ENCODE measurements around the gene ITIH5.

- TF ChIP-seq EZH2 (IDR thresholded peaks at IDR 0.05; ENCODE audit: low read length, missing control alignments) (no peak), CTCF (conservative IDR thresholded peaks at IDR 0.05 in 1 of 2, IDR thresholded peaks at IDR 0.05 in 1 of 2; ENCODE audit: low read depth in 1 of 2, low read length in 2 of 2) (no peak)
Observed at GRCh38 chr10:7589748-7590147, 77.0 kb downstream of the ITIH5 start.

All from fibroblast of lung (primary cell).